GM12874 (cell line): ENCODE results near the gene ITGA8.

Source experiments
- CTCF ChIP-seq: IDR thresholded peaks from 2 replicates; pipeline ENCODE4 v1.5.1; 2011; ENCODE audit warnings: low read depth, mild to moderate bottlenecking, control low read depth, low read length, moderate library complexity; ENCODE audit not compliant: insufficient read depth

The ITGA8 gene

GRCh38 chr10:15729890-15730289 lies 10.2 kb upstream of the ITGA8 start:
- TF ChIP-seq CTCF, result no peak

GRCh38 chr10:15726042-15726441 lies 6.3 kb upstream of the ITGA8 start:
- TF ChIP-seq CTCF, result no peak

- 0 out of 2 replicates have a peak, but pooled peaks have one; percentile 24 for TF ChIP-seq CTCF
These were observed 5.9 kb upstream of the ITGA8 start for GRCh38 chr10:15725603-15726002.

GRCh38 chr10:15724683-15725082 lies 5.0 kb upstream of the ITGA8 start:
- TF ChIP-seq CTCF, result no peak

- TF ChIP-seq CTCF, result no peak
These were observed 4.1 kb upstream of the ITGA8 start for GRCh38 chr10:15723803-15724202.

GRCh38 chr10:15720635-15721287 lies 1.0 kb upstream of the ITGA8 start:
- no peak for TF ChIP-seq CTCF

GRCh38 chr10:15719049-15719898 lies 448 bp downstream of the ITGA8 start:
- no peak for TF ChIP-seq CTCF
